Stimulated activated CD8-positive, alpha-beta memory T cell treated with anti-CD3 and anti-CD28 coated beads, Interleukin-12 subunit alpha, Interleukin-12 subunit beta, amount 100 ng/mL, for 24 hours (primary cell): ENCODE results near the gene ATP9B.
"Not testable (repeated sequence)": the region's sequence is repeated elsewhere in the genome, so short reads cannot be mapped to it uniquely, and the experiment has no call there.

ENCODE experiments used
- DNase-seq: peaks from one replicate; pipeline ENCODE4 v3.0.0-alpha.2; 2020; ENCODE audit errors: extremely low read depth

The ATP9B gene

DNA sequence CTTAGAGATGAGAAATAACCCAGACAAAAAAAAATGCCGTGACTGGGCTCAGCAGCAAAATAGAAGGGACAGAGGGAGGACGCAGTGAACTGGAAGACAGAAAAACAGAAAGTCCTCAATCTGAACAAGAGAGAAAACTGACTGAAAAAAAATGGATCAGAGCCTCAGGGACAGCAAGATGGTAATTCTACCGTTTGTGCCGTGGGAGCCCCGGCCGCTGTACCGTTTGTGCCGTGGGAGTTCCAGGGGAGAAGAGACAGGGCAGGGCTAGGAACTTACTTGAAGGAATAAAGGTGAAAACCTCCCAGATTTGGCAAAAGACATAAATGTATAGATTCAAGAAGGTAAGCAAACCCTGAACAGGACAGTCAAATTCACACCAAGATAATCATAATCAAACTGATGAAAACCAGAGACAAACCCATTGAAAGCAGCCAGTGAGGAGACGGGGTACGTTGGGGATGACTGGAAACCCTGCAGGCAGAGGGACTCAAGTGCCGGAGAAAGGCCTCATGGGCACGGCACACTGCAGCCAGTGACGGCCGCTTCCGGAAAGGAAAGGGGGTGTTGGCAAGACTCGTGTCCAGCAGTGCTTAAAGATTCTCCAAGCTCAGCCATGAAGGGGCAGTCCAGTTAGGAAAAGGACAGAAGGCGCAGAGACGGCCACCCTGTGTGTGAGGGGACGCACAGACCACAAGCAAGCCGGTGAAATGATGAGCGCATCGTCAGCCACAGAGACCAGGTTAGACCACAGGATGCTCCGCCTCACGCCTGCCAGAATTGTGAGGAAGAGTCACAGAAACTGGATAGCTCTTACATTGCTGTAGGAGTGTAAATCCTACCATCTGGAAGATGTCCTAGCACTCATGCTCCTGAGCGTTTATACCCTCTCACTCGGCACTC, 286.5 kb downstream of the ATP9B start:
- DNase-seq = no peak

DNA sequence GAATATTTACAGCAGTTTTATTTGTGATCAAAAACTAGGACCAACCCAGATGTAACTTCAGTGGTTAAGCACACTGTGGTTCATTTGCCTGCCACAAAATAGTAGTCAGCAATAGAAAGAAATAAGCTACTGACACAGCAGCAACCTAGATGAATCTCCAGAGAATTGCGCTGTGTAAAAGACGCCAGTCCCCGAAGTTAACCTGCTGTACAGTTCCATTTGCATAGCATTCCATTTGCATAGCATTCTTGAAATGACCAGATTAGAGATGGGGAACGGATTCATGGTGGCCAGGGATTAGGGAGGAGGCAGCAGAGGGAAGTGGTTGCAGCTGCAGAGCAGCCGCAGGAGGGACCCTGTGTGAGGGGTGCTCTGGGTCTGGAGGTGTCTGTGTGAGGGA, 287.2 kb downstream of the ATP9B start:
- DNase-seq = no peak

DNA sequence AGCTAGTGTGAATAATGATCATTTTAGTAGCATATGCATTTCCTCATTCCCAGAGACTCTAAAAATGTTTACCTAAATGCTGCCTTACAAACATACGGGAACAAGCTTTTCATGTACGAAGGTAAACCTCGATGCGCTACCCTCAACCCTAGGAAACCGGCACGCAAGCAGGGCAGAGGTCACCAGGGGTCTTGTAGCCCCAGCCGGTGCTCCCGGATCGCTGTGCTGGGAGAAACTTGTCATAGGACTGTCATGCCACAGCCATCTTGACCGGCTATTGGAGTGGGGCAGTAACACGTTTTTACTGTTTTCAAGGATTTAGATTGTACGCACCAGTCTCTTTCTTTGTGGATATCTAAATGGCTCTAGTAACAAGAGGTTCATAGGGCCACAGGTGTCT, 291.7 kb downstream of the ATP9B start:
- no peak for DNase-seq

DNA sequence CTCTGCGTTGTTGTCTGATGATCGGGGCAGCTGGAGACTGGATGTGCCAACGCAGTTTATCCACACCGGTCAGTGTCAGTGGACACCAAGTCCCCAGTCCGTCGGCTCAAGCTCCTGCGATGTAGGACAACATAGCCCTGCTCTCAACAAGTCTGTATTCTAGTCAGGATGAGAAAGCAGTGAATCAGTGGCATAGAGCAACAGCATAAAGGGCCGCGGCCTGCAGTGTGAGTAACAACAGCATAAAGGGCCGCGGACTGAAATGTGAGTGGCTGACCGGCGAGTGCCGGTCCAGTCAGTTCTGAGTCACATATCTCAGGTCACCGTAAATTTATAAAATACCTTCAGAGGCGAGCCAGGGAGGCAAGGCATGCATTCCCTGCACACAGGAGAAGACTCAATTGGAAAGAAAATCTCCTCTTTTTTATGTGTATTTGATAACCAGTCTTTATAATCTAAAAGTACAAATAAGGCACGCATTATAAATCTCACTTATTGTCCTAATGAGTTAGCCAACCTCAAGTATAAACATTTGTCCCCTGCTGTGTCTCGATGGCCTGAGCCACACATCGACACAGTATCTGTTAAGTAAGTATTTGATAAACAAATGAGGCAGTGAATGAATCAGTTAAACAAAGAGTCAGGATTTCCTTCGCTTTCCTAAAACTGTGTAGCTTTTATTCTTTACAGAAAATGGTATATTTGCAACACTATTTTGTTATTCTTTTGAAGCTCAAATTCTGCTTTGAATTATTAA, 292.8 kb downstream of the ATP9B start:
- no peak for DNase-seq

DNA sequence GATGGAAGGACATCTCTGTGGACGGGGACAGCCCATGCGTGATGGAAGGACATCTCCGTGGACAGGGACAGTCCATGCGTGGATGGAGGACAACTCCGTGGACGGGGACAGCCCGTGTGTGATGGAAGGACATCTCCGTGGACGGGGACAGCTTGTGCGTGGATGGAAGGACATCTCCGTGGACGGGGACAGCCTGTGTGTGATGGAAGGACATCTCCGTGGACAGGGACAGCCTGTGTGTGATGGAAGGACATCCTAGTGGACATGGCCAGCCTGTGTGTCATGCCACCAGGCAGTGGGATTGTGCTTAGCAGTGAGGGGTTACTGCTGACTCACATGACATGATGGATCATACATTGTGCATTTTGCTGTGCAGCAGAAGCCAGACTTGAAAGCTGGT, 296.5 kb downstream of the ATP9B start:
- no peak for DNase-seq

DNA sequence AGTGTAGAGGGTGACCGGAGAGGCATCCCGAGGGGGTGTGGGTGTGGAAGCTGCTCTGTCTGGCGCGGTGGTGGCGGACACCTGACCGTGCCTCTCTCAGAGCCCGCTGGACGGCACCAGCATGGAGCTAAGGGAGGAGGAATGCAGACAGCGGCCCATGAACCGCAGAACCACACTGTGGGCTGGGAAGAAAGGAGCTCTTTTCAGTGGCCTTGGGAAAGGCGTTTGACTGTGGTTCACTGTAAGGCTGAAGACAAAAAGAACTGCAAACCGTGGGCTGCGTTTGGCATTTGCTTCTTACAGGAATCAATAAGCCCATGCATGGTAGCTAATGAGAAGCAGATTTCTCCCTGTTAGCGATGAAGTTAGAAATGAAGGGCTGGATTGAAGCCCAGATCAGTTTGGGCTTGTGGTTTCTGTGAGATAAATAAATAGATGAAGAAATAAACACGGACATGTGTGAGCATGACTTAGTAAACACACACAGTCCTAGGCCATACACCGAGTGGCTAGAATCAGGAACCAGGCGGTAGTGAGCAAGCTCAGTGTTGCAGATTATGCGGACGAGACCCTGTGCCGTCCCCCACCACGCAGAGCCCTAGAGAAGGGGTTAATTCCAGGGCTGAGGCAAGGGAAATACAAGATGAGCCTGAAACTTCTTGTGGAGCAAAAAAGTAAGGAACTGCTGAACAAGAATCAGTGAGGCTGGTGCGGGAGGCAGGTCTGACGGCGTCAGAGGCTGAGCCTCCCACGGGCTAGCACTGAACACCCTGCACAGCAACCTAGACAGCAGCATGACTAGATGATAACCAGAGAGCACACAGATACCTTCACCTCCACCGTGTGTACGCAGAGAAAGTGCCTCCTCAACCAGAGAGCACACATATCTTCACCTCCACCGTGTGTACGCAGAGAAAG, 297.2 kb downstream of the ATP9B start:
- no peak for DNase-seq

DNA sequence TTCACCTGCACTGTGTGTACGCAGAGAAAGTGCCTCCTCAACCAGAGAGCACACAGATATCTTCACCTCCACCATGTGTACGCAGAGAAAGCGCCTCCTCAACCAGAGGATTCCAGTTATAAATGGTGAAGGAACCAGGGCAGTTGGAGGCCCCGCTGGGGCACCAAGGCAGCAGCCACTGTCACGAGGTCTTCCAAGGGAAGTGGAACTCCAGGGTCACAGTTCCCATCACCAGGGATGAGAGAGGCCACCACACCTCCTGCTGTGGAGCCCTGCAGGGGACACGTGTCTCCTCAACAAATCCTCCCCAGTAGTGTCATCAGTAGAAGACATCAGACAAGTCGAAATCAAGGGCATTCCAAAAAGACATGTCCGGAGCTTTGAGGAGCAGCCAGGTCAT, 298.3 kb downstream of the ATP9B start:
- DNase-seq = no peak

DNA sequence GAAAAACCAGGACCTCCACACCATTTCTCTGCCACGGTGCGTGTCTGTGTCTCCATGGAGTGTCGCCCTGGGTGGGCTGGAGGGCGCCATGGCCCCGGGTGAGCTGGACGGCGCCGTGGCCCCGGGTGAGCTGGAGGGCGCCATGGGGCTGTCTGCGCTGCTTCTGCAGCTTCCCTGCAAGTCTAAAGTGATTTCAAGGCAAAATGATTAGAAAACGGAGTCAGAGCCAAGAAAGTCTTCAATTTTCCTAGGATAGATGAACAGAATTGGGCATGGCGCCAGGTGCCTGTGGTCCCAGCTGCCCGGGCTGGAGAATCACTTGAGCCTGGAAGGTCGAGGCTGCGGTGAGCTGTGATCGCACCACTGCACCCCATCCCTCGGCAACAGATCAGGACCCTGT, 298.8 kb downstream of the ATP9B start:
- DNase-seq = no peak

DNA sequence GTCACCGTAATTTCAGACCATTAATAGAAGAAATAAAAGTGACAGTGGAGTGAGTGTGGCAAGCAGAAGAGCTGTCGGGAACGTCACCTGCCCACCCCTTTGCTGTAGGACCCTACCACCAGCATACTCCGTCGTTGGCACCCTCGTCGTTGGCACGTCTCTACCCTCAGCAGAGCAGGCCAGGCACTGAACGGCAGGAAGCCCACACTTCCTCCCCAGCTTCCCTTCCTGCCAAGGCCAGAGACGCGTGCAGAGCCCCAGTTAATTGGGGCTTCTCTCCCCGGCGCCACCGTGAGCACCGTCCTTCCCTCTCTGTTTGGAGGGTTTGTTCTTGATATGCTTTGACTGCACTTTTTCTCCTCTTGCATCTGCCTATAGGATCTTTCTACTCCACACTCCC, 299.5 kb downstream of the ATP9B start:
- DNase-seq = no peak

DNA sequence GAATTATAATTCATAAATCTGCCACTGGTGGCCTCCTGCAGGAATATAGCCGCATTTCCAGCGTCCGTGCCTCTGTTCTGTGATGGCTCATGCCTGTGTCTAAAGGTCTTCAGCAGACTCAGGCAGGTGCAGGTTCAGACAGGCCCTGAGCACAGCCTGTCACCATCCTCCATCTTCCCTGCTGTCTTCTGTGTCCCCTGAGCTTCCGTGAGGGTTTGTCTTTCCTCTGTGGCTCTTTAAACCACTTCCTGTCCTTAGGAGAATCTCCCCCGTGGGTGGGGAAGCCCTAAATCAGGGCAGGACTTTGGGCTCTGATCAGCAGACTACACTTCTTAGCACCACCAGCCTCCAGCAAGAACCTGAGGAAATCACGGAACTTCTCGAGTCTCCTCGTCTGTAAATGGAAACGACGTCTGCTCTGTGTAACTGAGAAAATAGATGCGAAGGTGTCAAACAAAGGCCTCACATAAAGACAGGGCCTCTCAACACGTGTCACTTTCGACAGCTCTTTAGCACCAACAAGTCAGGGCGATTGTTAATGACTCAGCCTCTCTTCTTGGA, 302.4 kb downstream of the ATP9B start:
- no peak for DNase-seq

DNA sequence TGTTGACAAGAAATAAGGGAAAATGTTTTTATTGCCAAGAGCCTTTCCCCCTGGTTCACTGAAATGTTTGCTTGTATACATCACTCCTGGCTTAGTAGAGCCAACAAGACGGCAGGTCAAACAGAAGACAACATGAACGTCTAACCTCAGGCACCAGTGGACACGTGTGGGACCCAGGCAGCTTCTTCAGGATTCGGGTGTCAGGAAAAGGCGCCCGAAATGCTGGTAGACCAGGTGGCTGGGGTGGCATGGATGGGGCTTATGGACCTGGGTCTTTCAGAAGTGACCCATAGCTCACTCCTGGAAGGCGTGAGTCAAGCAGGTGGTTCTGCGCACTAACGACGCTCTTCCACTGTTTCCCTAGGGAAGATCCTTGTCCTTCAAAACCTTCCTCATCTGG, 303.3 kb downstream of the ATP9B start:
- no peak for DNase-seq

DNA sequence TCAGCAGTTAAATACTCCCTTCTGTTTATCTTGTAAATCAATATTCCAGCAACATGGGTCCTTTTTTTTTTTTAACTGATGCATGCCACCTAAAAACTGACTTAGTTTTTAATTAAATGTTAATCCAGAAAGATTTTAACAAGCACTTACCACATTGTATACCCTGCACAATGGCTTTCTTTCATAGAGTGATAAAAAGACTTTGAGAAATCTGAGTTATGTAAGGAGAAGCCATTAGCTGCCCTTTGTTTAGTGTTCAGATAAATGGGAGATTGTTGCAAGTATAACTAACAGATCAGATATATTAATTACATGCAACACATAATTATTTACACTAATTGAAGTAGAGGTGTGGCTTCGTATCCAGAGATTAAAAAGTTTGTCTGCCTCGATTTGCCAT, 303.8 kb downstream of the ATP9B start:
- DNase-seq = no peak

DNA sequence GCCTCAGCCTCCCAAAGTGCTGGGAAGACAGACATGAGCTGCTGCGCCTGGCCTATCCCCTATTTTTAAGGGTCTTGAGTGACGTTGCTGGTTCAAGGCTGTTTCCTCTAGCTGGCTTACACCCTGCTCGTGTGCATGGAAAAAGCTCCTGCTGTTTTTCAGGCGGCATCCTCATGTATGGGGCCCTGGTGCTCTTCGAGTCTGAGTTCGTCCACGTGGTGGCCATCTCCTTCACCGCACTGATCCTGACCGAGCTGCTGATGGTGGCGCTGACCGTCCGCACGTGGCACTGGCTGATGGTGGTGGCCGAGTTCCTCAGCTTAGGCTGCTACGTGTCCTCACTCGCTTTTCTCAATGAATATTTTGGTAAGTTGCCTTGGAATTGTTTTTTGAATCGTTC, 304.5 kb downstream of the ATP9B start:
- no peak for DNase-seq

DNA sequence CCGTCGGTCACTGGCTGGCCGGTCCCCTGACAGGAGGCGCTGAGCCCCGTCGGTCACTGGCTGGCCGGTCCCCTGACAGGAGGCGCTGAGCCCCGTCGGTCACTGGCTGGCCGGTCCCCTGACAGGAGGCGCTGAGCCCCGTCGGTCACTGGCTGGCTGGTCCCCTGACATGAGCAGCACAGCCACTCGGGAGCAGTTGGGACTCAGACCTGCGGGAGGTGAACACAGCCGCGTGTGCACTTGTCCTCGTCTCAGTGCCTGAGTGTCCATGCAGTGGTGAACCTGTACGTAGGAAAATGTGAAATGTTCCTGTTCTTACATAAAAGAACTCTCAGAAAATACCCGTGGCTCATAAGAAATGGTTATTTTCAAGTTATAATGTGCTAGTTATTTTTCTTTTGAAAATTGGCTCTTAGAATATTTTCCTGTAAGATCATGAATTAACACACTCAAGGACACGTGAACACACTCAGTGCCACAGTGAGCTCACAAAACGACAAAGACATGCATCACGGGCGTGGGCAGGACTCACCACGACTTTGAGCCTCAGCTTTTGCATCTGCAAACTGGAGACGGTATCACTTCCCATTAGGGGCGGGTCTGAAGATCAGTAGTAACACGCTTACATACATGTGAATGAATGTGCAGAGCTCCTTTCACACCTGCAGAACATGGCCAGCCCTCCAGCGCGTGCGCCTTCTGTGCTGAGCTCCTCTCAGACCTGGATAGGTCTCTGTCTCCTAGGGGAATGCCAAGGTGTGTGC, 305.4 kb downstream of the ATP9B start:
- DNase-seq = no peak

DNA sequence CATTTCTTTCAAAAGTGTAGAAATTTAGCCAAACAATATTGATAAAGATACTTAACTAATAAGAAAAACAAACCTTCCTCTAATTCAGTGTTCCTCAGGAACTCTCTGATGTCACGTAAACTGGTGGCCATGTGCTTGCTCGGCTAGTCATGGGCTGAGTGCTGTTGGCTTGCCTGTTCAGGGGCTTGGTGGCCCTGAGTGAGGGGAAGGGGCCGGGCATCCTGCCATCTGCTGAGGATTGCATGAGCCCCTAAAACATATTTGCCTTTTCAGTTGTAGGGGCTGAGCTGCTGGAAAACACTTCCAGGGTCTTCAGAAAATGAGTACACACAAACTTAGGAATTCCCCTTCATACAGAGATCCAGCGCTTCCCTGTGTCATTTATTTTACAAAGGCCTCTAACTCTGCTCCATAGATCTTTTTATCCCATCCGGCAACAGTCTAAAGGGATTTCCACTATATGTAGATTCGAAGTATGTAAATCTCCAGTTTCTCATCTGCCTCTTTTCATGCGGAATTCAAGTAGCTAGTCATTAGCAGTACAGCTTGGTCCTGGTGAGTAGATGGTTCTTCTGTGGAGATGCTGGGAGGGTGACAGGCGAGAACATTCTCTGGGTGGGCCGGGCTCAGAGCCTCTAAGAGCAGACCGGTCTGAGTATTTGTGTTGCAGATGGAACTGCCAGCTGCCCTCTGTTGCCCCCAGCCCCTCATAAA, 306.4 kb downstream of the ATP9B start:
- no peak for DNase-seq

DNA sequence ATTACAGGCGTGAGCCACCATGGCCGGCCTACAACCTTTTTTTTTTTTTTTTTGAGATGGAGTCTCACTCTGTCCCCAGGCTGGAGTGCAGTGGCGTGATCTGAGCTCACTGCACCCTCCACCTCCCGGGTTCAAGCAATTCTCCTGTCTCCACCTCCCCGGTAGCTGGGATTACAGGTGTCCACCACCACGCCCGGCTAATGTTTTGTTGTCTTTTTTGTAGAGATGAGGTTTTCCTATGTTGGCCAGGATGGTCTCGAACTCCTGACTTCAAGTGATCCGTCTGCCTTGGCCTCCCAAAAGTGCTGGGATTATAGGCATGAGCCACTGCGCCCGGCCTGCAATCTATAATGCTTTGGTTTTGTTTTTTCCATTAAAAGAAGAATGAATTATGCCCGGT, 307.5 kb downstream of the ATP9B start:
- DNase-seq = not testable (repeated sequence)

DNA sequence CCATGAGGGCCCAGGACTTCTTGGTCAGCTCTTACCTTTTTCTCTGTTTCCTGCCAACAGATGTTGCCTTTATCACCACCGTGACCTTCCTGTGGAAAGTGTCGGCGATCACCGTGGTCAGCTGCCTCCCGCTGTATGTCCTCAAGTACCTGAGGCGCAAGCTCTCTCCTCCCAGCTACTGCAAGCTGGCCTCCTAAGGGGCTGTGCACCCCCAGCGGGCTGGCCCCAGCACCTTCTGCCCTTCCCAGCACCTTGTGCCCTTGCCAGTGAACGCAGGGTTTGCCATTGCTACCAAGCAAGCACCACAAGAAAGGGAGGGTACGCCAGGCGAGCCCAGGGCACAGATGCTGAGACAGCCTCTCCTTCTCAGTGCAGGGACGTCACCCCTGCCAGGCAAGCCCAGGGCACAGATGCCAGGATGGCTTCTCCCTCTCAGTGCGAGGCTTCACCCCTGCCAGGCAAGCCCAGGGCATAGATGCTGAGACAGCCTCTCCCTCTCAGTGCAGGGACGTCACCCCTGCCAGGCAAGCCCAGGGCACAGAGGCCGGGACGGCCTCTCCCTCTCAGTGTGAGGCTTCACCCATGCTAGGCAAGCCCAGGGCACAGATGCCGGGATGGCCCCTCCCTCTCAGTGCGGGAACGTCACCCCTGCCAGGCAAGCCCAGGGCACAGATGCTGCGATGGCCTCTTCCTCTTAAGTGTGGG, 308.1 kb downstream of the ATP9B start:
- DNase-seq = no peak

DNA sequence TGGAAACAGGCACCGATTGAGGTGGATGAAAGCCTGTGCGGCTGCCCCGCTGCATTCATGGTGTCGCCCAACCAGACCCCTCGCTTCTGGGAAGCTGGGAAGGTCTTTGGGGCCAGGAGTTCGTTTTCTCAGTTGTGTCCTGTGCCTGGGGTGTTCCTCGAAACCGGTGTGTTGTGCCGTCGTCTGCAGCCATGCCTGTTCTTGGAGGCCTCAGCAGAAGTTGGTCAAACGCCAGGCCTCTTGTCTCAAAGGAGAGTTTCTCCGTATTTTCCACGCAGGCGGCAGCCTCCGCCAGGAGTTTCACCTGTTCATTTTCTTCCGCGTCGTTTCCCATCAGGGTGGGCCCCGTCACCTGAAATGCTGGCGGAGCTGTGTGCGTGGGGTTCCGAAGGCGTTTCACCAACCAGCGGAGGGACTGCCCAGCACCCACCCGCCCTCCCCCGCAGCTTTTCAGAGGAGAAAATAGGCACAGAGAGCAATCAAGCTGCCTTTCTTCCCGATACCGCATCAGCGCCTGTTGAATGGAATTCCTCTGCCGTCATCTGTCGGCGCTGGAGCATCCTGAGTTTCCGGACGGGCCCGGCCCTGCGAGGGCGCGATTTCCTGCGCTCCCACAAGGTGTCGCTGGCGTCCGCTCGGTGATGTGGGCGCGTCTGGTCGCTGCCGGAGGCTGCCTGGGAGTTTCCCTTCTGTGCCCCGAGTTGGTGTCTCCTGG, 309.5 kb downstream of the ATP9B start:
- DNase-seq = peak; percentile 56

DNA sequence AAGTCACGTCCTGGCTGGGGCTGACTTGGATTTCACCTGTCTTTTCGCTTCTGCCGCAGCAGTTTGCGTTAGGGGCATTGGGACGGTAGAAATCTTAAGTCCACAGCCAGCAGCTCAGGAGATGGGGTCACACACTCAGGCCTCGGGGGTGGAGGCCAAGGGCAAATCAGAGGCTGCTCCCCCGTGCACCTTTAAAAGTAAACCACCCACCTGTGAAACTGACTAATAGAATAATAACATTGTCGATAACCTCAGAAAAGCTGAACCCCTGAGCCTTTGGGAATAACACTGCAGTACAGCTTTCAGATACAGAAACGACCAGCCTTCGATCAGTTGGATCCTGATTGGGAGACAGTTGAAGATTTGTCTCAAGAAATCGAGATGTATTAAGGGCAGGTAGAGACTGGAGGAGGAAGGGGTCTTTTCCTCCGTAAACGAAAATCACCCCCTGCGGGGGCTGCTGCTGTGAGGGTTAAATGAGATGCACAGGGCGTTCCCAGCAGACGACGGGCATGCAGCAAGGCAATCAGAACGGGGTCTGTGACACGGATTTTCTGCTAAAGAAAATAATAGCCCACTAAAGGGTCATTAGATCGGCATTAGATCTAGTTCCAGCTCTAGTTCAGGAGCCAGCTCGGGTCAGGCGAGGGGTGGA, 310.2 kb downstream of the ATP9B start:
- no peak for DNase-seq
